Smooth muscle cell (in vitro differentiated cells): ENCODE measurements around the gene HOXD10. TPM values are rescaled to one million over a fixed set of nuclear protein-coding genes. Genes with fewer than 3 reads are reported as not detected.

Experiments used
- DNase-seq: peaks from one replicate; lab custom pipeline; 2025; ENCODE audit not compliant: unreplicated experiment; lab: John Stamatoyannopoulos, UW
- H2AFZ ChIP-seq: fragments of 200-600 bp; sonication (generic); 2 replicates; pipeline ENCODE4 v1.6.0; 2016; ENCODE audit warnings: antibody characterized with exemption, low read depth, mild to moderate bottlenecking
- H3F3A ChIP-seq: fragments of 200-600 bp; sonication (generic); 2 replicates; pipeline ENCODE4 v1.6.0; 2017; ENCODE audit warnings: antibody characterized with exemption, low read depth
- H3K27ac ChIP-seq: fragments of 200-600 bp; sonication (generic); 2 replicates; pipeline ENCODE4 v1.5.1; 2016; ENCODE audit warnings: low read depth, mild to moderate bottlenecking
- H3K27me3 ChIP-seq: fragments of 200-600 bp; sonication (generic); 2 replicates; pipeline ENCODE4 v1.6.1; 2016; ENCODE audit warnings: low read depth, mild to moderate bottlenecking
- H3K36me3 ChIP-seq: fragments of 200-600 bp; sonication (generic); 2 replicates; pipeline ENCODE4 v1.5.1; 2016; ENCODE audit warnings: low read depth
- H3K4me1 ChIP-seq: fragments of 200-600 bp; sonication (generic); 2 replicates; pipeline ENCODE4 v1.5.1; 2016; ENCODE audit warnings: low read depth
- H3K4me2 ChIP-seq: fragments of 200-600 bp; sonication (generic); 2 replicates; pipeline ENCODE4 v1.6.0; 2016; ENCODE audit warnings: mild to moderate bottlenecking
- H3K4me3 ChIP-seq: fragments of 200-600 bp; sonication (generic); 2 replicates; pipeline ENCODE4 v1.5.1; 2016; ENCODE audit warnings: mild to moderate bottlenecking
- H3K79me2 ChIP-seq: fragments of 200-600 bp; sonication (generic); 2 replicates; pipeline ENCODE4 v1.6.0; 2016; ENCODE audit warnings: low read depth, mild to moderate bottlenecking
- H3K9ac ChIP-seq: fragments of 200-600 bp; sonication (generic); 2 replicates; pipeline ENCODE4 v1.6.0; 2016; ENCODE audit warnings: low read depth
- H3K9me3 ChIP-seq: fragments of 200-600 bp; sonication (generic); replicated peaks from 2 replicates; pipeline ENCODE4 v1.5.1; 2016; ENCODE audit warnings: low read depth
- H4K20me1 ChIP-seq: fragments of 200-600 bp; sonication (generic); 2 replicates; pipeline ENCODE4 v1.6.0; 2016; ENCODE audit warnings: low read depth
- CTCF ChIP-seq: fragments of 200-600 bp; sonication (generic); IDR thresholded peaks from 2 replicates; pipeline ENCODE4 v1.5.1; 2017; ENCODE audit warnings: borderline replicate concordance, mild to moderate bottlenecking, antibody characterized with exemption; ENCODE audit not compliant: insufficient read depth, poor library complexity, severe bottlenecking
- WGBS: methylation state at CpG from one replicate; pipeline ENCODE4 v1.1.7; 2016; ENCODE audit warnings: low lambda C conversion rate; 5-methylcytosine and 5-hydroxymethylcytosine counted together
- polyA plus RNA-seq: library from polyadenylated mRNA; unstranded; fragments of >200 nt; fragmentation: Nextera tagmentation; extraction: Ambion mirVana; gene quantifications from 2 replicates; pipeline ENCODE4 v1.2.1, GENCODE V29; 2016
- total RNA-seq: library from RNA; depleted of rRNA; stranded (reverse); fragments of >200 nt; gene quantifications from 2 replicates; pipeline ENCODE4 v1.2.3, GENCODE V29; 2014

The HOXD10 gene
- total and polyA plus RNA-seq, 2 experiments from 2014 or later = 9.9 to 11.4 TPM

GRCh38 chr2:176083796-176084261, 32.7 kb upstream of the HOXD10 start, which contains the start of gene EVX2:
EVX2 (minus strand) TSS chr2:176083962; CDS start chr2:176083776, 186 bp downstream.
- Histone ChIP-seq H3K4me2 (peak within 1 kb of the TSS; percentile 82), H3K9me3 (no peaks in the 10 kb centered on the region), H3K79me2 (no peaks in the 10 kb centered on the region), H3K4me3 (peak within 1 kb of the TSS; percentile 44), H4K20me1 (no peaks in the 10 kb centered on the region), H3K27me3 (peaks cover 97% of the 10 kb centered on the region), H3K36me3 (no peaks in the 10 kb centered on the region), H3F3A (no peaks in the 10 kb centered on the region), H3K27ac (no peak within 1 kb of the TSS), H3K4me1 (peaks cover 27% of the 10 kb centered on the region), H3K9ac (no peak within 1 kb of the TSS), H2AFZ (peak within 1 kb of the TSS; percentile 43)
- no peak for TF ChIP-seq CTCF
- WGBS = 7% methylated on average over 27 of the region's 27 CpGs
- DNase-seq = no peak

DNA sequence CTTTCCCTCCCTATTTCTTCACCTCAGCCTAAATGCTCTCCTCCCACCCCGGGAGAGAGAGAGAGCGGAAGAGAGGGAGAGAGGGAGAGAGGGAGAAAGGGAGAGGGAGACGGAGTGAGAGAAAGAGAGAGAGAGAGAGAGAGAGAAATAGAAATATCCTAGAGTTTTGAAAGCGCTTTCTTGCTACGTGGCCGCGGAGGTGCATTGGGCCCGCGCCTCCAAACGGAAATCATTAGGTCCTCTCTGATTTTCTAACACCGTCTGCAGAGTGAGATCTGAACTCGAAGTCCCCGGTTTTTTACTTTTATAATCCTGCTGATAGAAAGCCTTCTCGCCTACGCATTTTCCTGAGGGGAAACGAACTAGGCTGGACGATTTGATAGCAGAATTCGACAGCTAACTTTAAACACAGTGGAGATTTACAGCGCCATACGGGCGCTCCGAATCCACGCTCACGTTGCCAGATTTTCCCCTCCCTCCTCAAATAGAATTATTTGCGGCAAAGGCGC, 31.9 kb upstream of the HOXD10 start:
- Histone ChIP-seq H3K27me3 (peaks cover 97% of the 10 kb centered on the region), H3K4me1 (peaks cover 27% of the 10 kb centered on the region), H3K79me2 (no peaks in the 10 kb centered on the region), H3K9me3 (no peaks in the 10 kb centered on the region), H3K27ac (no peak overlapping the region), H2AFZ (peak overlapping the region; percentile 43), H3K4me2 (peak overlapping the region; percentile 82), H3K9ac (no peak overlapping the region), H4K20me1 (no peaks in the 10 kb centered on the region), H3K36me3 (no peaks in the 10 kb centered on the region), H3F3A (no peaks in the 10 kb centered on the region), H3K4me3 (peak overlapping the region; percentile 44)
- TF ChIP-seq CTCF = no peak
- DNase-seq = no peak
- WGBS = under 1% methylated on average over 26 of the region's 26 CpGs

DNA sequence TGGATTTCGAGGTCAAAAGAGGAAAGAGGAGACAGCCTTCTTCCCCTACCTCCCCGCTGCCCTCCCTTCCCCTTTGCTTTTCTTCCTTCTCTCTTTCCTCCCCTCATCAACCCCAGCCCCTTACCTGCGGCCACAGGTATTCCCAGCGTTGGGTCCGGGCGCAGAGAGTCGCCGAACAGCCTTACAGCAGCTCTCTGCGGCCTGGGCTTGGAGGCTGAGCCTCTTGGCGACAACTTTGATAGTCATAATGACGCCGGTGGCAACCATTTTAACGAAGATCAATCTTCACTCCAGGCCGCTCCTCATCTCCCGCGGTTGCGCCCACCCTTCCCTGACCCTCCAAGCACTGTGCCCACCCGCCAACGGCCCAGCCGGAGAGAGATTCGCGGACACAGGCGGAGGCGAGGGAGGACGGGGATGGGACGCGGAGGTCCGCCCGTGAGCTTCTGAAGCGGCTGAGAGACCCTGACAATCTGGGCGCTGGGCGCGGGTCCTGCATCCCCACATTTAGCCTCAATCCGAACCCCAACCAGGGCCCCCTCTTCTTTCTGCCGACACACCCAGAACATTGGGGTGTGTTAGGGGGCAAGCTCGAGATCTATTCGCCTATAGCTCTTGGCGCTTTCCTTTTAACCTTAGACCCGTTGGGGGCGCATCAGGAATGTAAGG, 31.3 kb upstream of the HOXD10 start:
- DNase-seq = no peak
- TF ChIP-seq CTCF = no peak
- Histone ChIP-seq H4K20me1 (no peaks in the 10 kb centered on the region), H3K36me3 (no peaks in the 10 kb centered on the region), H3K4me3 (peak overlapping the region; percentile 44), H3K9ac (no peak overlapping the region), H2AFZ (no peak overlapping the region), H3K4me2 (peak overlapping the region; percentile 82), H3K27ac (no peak overlapping the region), H3K27me3 (peaks cover 100% of the 10 kb centered on the region), H3K9me3 (no peaks in the 10 kb centered on the region), H3K4me1 (peaks cover 27% of the 10 kb centered on the region), H3K79me2 (no peaks in the 10 kb centered on the region), H3F3A (no peaks in the 10 kb centered on the region)
- 2% methylated on average over 40 of the region's 40 CpGs for WGBS
